WI38 (cell line): Measurements from ENCODE around the gene ROMO1.

Experiments used
- H3K4me3 ChIP-seq: 2 replicates; pipeline ENCODE4 v1.5.1; 2011; ENCODE audit warnings: low read depth, mild to moderate bottlenecking, control low read depth, low read length
- CTCF ChIP-seq: IDR thresholded peaks from 2 replicates; pipeline ENCODE4 v1.5.1; 2012; ENCODE audit warnings: low read depth, mild to moderate bottlenecking, control low read depth, low read length

Gene ROMO1

DNA sequence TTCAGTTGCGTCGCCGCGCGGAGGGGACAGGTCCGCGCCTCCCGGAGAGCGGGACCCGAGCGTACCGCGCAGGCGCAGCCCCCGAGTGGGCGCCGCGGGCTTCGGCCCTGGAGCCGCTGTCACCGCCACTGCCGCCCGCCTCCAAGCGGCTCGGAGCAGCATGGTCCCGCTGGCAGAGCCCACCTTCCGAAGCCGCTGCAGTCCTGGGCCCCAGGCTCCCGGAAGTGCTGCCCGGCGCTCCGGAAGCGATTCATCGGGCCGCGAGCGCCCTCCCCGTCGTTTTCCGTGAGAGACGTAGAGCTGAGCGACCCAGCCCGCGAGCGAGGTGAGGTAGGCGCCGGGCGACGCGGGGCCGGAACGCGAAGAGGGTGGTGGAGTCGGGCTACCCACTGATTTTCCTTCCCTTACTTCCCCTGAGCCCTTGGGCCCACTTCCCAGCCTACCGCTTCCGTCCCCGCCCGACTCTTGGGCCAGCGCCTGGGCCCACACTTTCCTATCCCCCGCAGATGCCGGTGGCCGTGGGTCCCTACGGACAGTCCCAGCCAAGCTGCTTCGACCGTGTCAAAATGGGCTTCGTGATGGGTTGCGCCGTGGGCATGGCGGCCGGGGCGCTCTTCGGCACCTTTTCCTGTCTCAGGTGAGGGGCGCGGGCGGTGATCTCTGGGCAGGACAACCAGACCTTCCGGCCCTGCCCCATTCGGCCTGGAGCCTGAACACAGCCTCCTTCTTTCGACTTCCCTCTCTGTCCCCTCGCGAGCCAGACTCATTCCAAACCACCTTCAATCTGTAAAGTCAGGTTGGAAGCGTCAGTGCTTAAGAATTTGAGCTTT is at the start of gene ROMO1, which contains the start of gene NFS1:
TSS of gene ROMO1 (plus strand) at position 279 of the 830 bp plus-strand sequence. CDS start at position 507, 228 bp downstream.
TSS of gene NFS1 (minus strand) at position 226 of the 830 bp plus-strand sequence. CDS start at position 162, 64 bp downstream.
- peak within 1 kb of the TSS; percentile 96 for H3K4me3 ChIP-seq
- no peak for TF ChIP-seq CTCF

GRCh38 chr20:35650632-35651031 is 48.6 kb upstream of the ROMO1 start:
- no peak overlapping the region for H3K4me3 ChIP-seq
- no peak for TF ChIP-seq CTCF

DNA sequence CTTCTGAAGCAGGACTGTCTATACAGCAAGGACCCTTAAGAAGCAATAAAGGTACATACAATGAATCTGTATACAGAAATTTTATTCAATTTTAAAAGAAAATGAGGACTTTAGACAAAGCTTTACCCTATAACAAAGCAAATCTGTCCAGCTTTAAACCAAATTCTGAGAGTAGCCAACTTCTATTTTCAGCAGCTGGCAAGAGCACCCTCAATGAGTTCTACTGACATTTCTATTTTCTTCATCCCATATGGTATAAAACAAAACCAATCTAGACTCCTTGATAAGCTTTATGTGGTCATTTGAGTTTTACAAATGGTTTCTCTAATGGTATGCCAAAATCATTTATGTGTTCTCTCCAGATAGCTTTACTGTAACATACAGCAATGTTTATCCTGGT is 47.2 kb upstream of the ROMO1 start:
- no peak for TF ChIP-seq CTCF
- no peak overlapping the region for H3K4me3 ChIP-seq

- H3K4me3 ChIP-seq = no peak overlapping the region
- no peak for TF ChIP-seq CTCF
Measured at GRCh38 chr20:35652641-35653429, 46.4 kb upstream of the ROMO1 start.

GRCh38 chr20:35653430-35653734 is 45.8 kb upstream of the ROMO1 start:
- no peak for TF ChIP-seq CTCF
- no peak overlapping the region for H3K4me3 ChIP-seq

- no peak for TF ChIP-seq CTCF
- no peak overlapping the region for H3K4me3 ChIP-seq
Measured at GRCh38 chr20:35653893-35654292, 45.3 kb upstream of the ROMO1 start.

DNA sequence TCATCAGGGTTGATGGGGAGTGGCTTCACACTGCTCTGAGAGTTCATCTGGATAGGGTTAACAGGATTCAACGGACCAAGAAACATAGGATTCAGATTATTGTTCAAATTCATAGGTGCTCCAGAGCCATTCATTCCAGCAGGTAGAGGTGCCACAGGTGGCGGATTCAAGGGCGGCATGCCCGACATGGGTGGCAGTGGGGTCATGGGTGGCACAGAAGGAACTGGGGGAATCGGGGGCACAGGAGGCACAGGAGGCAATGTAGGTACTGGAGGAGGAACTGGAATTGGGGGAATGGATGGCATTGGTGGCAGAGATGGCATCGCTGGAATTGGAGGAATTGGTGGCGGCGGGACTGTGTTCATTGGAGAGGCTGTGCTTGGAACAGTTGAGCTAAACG is 44.8 kb upstream of the ROMO1 start:
- TF ChIP-seq CTCF = no peak
- H3K4me3 ChIP-seq = no peak overlapping the region
